Osteoblast (primary cell): ENCODE results near the gene MYO5B. TPM values are rescaled to one million over a fixed set of nuclear protein-coding genes. Genes with fewer than 3 reads are reported as not detected.

Experiments
- DNase-seq: peaks from one replicate; pipeline ENCODE4 v3.0.0; 2011; ENCODE audit warnings: low spot score, mixed read lengths; ENCODE audit not compliant: insufficient read length; ENCODE audit errors: missing footprints
- H2AFZ ChIP-seq: 2 replicates; pipeline ENCODE4 v1.6.0; 2011; ENCODE audit warnings: mild to moderate bottlenecking, low read length
- H3K27ac ChIP-seq: 2 replicates; pipeline ENCODE4 v1.5.1; 2011; ENCODE audit warnings: mild to moderate bottlenecking, low read depth, low read length, moderate library complexity
- H3K27me3 ChIP-seq: 2 replicates; pipeline ENCODE4 v1.6.0; 2012; ENCODE audit warnings: mild to moderate bottlenecking, control low read depth, inconsistent platforms, low read length, moderate library complexity; ENCODE audit not compliant: insufficient read depth
- H3K36me3 ChIP-seq: 2 replicates; pipeline ENCODE4 v1.5.1; 2011; ENCODE audit warnings: mild to moderate bottlenecking, low read length, control low read depth, moderate library complexity; ENCODE audit not compliant: insufficient read depth
- H3K4me1 ChIP-seq: 2 replicates; pipeline ENCODE4 v1.5.1; 2011; ENCODE audit warnings: mild to moderate bottlenecking, low read length, control low read depth, moderate library complexity; ENCODE audit not compliant: insufficient read depth
- H3K4me2 ChIP-seq: 2 replicates; pipeline ENCODE4 v1.6.0; 2011; ENCODE audit warnings: mild to moderate bottlenecking, low read length; ENCODE audit not compliant: insufficient read depth
- H3K4me3 ChIP-seq: fragments of 200-600 bp; sonication (generic); 3 replicates; pipeline ENCODE4 v1.5.1; 2012; ENCODE audit warnings: mild to moderate bottlenecking, low read length, inconsistent platforms; ENCODE audit not compliant: insufficient read depth
- H3K79me2 ChIP-seq: 2 replicates; pipeline ENCODE4 v1.6.0; 2012; ENCODE audit warnings: mild to moderate bottlenecking, low read length, control low read depth, inconsistent platforms; ENCODE audit not compliant: insufficient read depth
- H3K9me3 ChIP-seq: 2 replicates; pipeline ENCODE4 v1.5.1; 2011; ENCODE audit warnings: low read depth, low read length, control low read depth
- H4K20me1 ChIP-seq: 2 replicates; pipeline ENCODE4 v1.6.0; 2012; ENCODE audit warnings: mild to moderate bottlenecking, low read length, control low read depth; ENCODE audit not compliant: insufficient read depth
- total RNA-seq: library from RNA; depleted of rRNA; stranded (reverse); fragments of >200 nt; gene quantifications from 2 replicates; pipeline ENCODE4 v1.2.3, GENCODE V29; 2012
- TF ChIP-seq, protein P1 (sequence below): IDR thresholded peaks from 2 replicates; pipeline ENCODE4 v1.5.1; 2011; ENCODE audit warnings: mild to moderate bottlenecking, low read depth, low read length, moderate library complexity; ENCODE audit errors: extremely low read depth

MYO5B gene
- total RNA-seq, 1 donor: 0.36 TPM

DNA sequence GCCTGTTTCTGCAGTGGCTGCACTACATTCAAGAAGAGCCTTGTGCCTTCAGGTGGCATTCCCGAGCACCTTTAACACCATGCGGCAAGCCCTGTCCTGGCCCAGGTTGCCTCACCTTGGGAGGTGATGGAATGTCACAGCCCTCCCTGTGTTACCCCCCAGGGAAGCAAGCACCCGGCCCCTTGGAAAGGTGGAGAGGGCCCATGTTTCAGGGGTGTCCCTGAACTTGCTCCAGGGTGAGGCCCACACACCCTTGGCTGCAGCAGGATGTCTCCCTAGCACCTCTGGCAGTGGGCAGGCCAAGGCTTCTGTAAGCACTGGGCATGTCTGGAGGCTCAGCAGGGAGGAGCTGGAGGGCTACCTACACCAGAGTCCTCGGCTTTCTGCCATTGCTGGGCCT, 352.3 kb downstream of the MYO5B start:
- H4K20me1 ChIP-seq: no peaks in the 10 kb centered on the region
- H2AFZ ChIP-seq: no peak overlapping the region
- no peak overlapping the region for H3K4me3 ChIP-seq
- H3K27me3 ChIP-seq: peaks cover 8% of the 10 kb centered on the region
- H3K36me3 ChIP-seq: no peaks in the 10 kb centered on the region
- no peak for DNase-seq
- H3K4me2 ChIP-seq: no peak overlapping the region
- H3K4me1 ChIP-seq: peaks cover 15% of the 10 kb centered on the region
- TF ChIP-seq, protein P1, sequence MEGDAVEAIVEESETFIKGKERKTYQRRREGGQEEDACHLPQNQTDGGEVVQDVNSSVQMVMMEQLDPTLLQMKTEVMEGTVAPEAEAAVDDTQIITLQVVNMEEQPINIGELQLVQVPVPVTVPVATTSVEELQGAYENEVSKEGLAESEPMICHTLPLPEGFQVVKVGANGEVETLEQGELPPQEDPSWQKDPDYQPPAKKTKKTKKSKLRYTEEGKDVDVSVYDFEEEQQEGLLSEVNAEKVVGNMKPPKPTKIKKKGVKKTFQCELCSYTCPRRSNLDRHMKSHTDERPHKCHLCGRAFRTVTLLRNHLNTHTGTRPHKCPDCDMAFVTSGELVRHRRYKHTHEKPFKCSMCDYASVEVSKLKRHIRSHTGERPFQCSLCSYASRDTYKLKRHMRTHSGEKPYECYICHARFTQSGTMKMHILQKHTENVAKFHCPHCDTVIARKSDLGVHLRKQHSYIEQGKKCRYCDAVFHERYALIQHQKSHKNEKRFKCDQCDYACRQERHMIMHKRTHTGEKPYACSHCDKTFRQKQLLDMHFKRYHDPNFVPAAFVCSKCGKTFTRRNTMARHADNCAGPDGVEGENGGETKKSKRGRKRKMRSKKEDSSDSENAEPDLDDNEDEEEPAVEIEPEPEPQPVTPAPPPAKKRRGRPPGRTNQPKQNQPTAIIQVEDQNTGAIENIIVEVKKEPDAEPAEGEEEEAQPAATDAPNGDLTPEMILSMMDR: no peak
- no peak overlapping the region for H3K27ac ChIP-seq
- H3K79me2 ChIP-seq: no peaks in the 10 kb centered on the region
- H3K9me3 ChIP-seq: no peaks in the 10 kb centered on the region

DNA sequence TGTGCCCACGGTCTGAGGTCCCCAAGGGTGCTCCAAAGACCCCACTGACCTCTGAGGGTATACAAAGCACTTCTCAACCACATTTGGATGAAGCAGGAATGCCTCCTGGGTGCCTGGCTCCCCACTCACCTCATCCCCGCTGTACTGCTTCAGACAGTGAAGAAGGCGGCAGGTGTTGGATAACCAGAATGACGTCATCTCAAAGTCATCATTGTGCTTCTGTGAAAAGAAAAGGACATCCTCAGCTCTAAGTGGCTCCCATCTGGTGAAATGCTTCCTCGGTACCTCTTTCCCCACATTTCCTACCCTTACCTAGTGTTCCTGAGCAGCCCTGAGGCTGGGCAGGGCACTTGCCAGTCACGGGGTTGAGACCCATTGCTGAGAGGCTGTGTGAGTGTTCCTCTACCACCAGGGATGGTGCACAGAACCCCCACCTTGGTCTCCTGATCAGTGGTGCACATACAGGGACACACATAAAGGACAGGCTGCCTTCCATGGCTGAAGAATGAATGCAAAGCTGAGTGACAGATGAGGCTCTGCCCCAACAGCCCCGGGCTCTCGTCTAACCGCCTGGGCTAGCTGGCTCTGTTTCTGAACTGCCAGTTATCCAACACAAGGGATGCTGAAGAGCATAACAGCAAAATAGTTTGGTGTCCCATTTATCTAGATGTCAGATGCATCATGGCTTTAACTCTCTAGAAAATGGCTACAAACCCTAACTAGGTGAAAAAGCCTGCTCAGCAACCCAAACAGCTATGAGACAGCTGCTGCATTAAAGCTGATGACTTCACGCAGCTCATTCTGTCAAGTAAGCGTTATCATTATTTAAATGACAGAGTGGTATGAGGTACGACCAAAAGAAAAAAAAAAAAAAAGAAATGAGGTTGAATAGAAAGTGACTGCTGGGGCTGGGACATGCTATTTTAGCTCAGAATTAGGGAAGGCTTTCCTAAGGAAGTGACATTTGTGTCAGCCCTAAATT, 353.4 kb downstream of the MYO5B start:
- Histone ChIP-seq H3K27ac (no peak overlapping the region), H2AFZ (no peak overlapping the region), H3K27me3 (peaks cover 8% of the 10 kb centered on the region), H3K36me3 (no peaks in the 10 kb centered on the region), H4K20me1 (no peaks in the 10 kb centered on the region), H3K4me3 (no peak overlapping the region), H3K4me2 (no peak overlapping the region), H3K79me2 (no peaks in the 10 kb centered on the region), H3K4me1 (peaks cover 14% of the 10 kb centered on the region), H3K9me3 (no peaks in the 10 kb centered on the region)
- no peak for DNase-seq
- TF ChIP-seq, protein P1: no peak

DNA sequence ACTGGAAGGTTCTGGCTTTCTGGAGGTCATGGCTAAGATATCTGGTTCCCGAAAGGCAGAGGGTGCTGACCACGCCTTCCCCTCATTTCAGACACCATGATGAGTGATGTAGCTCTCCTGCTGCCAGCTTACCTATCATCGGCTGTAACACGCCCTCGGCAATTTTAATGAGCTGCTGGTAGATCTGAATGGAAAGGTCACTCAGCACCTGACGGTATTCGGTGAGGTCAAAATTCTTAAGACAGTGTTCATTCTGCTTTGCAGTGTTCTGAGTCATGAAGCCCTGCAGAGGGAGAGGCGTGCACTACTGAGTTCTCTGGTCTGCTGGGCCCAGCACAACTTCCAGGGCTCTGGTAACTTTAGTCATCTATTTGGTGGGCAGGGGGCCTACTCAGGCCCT, 355.9 kb downstream of the MYO5B start:
- Histone ChIP-seq H2AFZ (no peak overlapping the region), H3K79me2 (no peaks in the 10 kb centered on the region), H3K9me3 (no peaks in the 10 kb centered on the region), H3K4me1 (peaks cover 22% of the 10 kb centered on the region), H3K4me2 (no peak overlapping the region), H3K4me3 (no peak overlapping the region), H3K27me3 (no peaks in the 10 kb centered on the region), H3K27ac (no peak overlapping the region), H3K36me3 (no peaks in the 10 kb centered on the region), H4K20me1 (no peaks in the 10 kb centered on the region)
- TF ChIP-seq, protein P1: no peak
- DNase-seq: no peak

DNA sequence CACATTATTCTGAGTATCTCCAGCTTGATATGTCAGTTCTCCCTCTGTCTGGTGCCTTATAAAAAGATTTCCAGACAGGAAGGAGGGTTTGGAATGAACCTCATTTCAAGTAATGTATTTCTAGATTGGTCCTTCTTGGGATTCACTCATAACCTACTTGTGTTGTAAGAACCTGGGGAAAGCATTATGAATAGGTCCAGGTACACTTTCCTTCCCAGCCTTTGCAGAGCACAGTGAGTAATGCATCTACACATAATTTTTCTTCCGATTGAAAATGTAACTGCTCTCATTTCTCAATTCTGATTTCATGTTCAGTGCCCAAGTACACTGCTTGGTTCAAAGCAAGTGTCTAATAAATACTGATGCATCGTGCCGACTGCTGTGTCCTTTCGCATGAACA, 356.6 kb downstream of the MYO5B start:
- H2AFZ ChIP-seq: no peak overlapping the region
- H3K4me2 ChIP-seq: no peak overlapping the region
- H4K20me1 ChIP-seq: no peaks in the 10 kb centered on the region
- H3K79me2 ChIP-seq: no peaks in the 10 kb centered on the region
- H3K27me3 ChIP-seq: no peaks in the 10 kb centered on the region
- TF ChIP-seq, protein P1: no peak
- DNase-seq: no peak
- H3K9me3 ChIP-seq: no peaks in the 10 kb centered on the region
- no peak overlapping the region for H3K4me3 ChIP-seq
- no peaks in the 10 kb centered on the region for H3K36me3 ChIP-seq
- no peak overlapping the region for H3K27ac ChIP-seq
- peaks cover 23% of the 10 kb centered on the region for H3K4me1 ChIP-seq
